Spleen (tissue), 7 donors: ENCODE measurements around the gene C1orf159.

ENCODE experiments used
- POLR2A ChIP-seq, 3 donors: fragments of 450-650 bp; IDR thresholded peaks; one replicate each; pipeline ENCODE4 v1.5.1; 2017; ENCODE audit warnings: antibody characterized with exemption in 3 of 3, mild to moderate bottlenecking in 1 of 3
- POLR2AphosphoS5 ChIP-seq, 3 donors: sonication (generic); formaldehyde crosslinking; IDR thresholded peaks; one replicate each; pipeline ENCODE4 v1.5.1; 2017; ENCODE audit warnings: antibody characterized with exemption in 3 of 3
- TF ChIP-seq, protein P1 (sequence below), 11 experiments: fragments of 200-600 bp in 7 of 11; fragments of 450-650 bp in 4 of 11; sonication (generic) in 4 of 11; IDR thresholded peaks in 8 of 11; conservative IDR thresholded peaks in 3 of 11; 1 replicate in 7 of 11; 2 replicates in 4 of 11; pipeline versions ENCODE4 v1.4.0 to v1.8.0; 2016 to 2021; ENCODE audit warnings: antibody characterized with exemption in 11 of 11, inconsistent platforms in 4 of 11, mild to moderate bottlenecking in 1 of 11
- donor health status: DM: no; HTN: no; CAD: no; lungs with moderate emphysema.
- donor health status: DM: no; HTN: no; CAD: no.
- donor health status: DM: no; HTN: no; CAD: no.

DNA sequence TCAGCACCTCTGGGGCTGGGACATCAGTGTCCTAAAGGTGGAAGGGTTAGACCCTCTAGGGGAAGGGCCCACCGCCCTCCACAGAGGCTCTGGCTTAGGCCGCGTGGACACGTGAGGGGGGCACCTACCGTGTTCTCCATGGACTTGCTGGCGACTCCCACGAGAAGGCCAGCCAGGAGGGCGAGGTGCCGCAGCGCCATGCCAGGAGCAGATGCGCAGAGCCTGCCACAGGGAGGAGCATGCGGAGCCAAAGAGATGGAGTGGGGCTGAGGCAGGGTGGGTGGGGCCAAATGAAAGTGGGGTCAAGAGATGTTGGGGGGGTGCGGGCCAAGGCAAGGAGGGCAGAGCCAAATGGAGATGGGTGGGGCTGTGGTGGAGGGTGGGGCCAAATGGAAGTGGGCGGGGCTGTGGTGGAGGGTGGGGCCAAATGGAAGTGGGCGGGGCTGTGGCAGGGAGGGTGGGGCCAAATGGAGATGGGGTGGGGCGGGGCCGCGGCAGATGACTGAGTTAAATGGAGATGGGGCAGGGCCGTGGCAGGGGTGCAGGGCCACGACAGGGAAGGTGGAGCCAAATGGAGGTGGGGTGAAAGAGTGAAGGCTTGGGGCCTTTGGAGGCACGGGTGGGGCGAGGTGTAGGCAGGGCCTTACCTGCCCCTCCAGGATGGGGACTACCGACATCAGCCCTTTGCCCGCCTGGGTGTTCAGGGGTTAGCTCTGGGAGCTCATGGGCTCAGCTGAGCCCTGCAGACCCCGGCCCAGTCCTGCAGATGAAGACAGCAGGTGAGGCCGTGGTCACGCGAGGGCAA is 24.3 kb downstream of the C1orf159 start:
- TF ChIP-seq, protein P1, sequence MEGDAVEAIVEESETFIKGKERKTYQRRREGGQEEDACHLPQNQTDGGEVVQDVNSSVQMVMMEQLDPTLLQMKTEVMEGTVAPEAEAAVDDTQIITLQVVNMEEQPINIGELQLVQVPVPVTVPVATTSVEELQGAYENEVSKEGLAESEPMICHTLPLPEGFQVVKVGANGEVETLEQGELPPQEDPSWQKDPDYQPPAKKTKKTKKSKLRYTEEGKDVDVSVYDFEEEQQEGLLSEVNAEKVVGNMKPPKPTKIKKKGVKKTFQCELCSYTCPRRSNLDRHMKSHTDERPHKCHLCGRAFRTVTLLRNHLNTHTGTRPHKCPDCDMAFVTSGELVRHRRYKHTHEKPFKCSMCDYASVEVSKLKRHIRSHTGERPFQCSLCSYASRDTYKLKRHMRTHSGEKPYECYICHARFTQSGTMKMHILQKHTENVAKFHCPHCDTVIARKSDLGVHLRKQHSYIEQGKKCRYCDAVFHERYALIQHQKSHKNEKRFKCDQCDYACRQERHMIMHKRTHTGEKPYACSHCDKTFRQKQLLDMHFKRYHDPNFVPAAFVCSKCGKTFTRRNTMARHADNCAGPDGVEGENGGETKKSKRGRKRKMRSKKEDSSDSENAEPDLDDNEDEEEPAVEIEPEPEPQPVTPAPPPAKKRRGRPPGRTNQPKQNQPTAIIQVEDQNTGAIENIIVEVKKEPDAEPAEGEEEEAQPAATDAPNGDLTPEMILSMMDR (IDR thresholded peaks at IDR 0.05 in 8 of 11, conservative IDR thresholded peaks at IDR 0.05 in 3 of 11) = no peak
- TF ChIP-seq POLR2A (IDR thresholded peaks at IDR 0.05) = no peak
- TF ChIP-seq POLR2AphosphoS5 (IDR thresholded peaks at IDR 0.05) = no peak
